IMR-90 (cell line): ENCODE results near the gene FXYD6. TPM values are rescaled to one million over a fixed set of nuclear protein-coding genes. Genes with fewer than 3 reads are reported as not detected.

Experiments used
- ATAC-seq: fragments of 200-7000 bp; cut with Tn5 transposase; 2 replicates; pipeline ENCODE4 v1.9.1; 2020; ENCODE audit warnings: low read depth, mild to moderate bottlenecking, moderate library complexity
- BruUV-seq: library from RNA; stranded (reverse); fragments of 400-500 nt; replicated peaks from 2 replicates; lab custom pipeline; 2021; lab: Mats Ljungman, UMichigan
- CTCF ChIA-PET: fragments of 300-600 bp; formaldehyde crosslinking; extraction: SDS; loops from one replicate; lab custom pipeline; 2021; ENCODE audit warnings: antibody characterized with exemption; lab: Yijun Ruan, JAX
- POLR2A ChIA-PET: fragments of 300-600 bp; sonication (Branson Sonifier 250); formaldehyde crosslinking; loops from one replicate; lab custom pipeline; 2022; ENCODE audit warnings: antibody characterized with exemption; ENCODE audit not compliant: unreplicated experiment; lab: Charles Lee
- DNase-seq: peaks from one replicate; pipeline ENCODE4 v3.0.0; 2013
- H2AFZ ChIP-seq: replicated peaks from 2 replicates; pipeline ENCODE3; 2013; ENCODE audit warnings: low read length, mild to moderate bottlenecking; ENCODE audit not compliant: poor library complexity
- H2AK5ac ChIP-seq: 2 replicates; pipeline ENCODE4 v1.6.1; 2013; ENCODE audit warnings: low read depth, low read length, inconsistent platforms
- H2AK9ac ChIP-seq: replicated peaks from 2 replicates; pipeline ENCODE3; 2013; ENCODE audit warnings: mild to moderate bottlenecking, low read depth, low read length, moderate library complexity; ENCODE audit not compliant: poor library complexity
- H2BK120ac ChIP-seq: 2 replicates; pipeline ENCODE4 v1.6.1; 2013; ENCODE audit warnings: low read depth, low read length, inconsistent platforms
- H2BK15ac ChIP-seq: 3 replicates; pipeline ENCODE4 v1.6.1; 2013; ENCODE audit warnings: low read depth, low read length, inconsistent platforms
- H2BK20ac ChIP-seq: 2 replicates; pipeline ENCODE4 v1.6.1; 2013; ENCODE audit warnings: low read depth, mild to moderate bottlenecking, inconsistent platforms, low read length, moderate library complexity
- H2BK5ac ChIP-seq: 2 replicates; pipeline ENCODE4 v1.6.1; 2013; ENCODE audit warnings: mild to moderate bottlenecking, low read depth, low read length, inconsistent platforms; ENCODE audit not compliant: poor library complexity, severe bottlenecking
- H3K14ac ChIP-seq: replicated peaks from 2 replicates; pipeline ENCODE4 v1.6.1; 2013; ENCODE audit warnings: low read depth, low read length, inconsistent platforms
- H3K18ac ChIP-seq: 2 replicates; pipeline ENCODE4 v1.6.1; 2013; ENCODE audit warnings: low read depth, low read length, control low read depth
- H3K23ac ChIP-seq: 2 replicates; pipeline ENCODE4 v1.6.1; 2013; ENCODE audit warnings: low read depth, low read length, inconsistent platforms
- H3K27ac ChIP-seq: 2 replicates; pipeline ENCODE4 v1.5.1; 2013; ENCODE audit warnings: mild to moderate bottlenecking, control low read depth, low read length; ENCODE audit not compliant: insufficient read depth
- H3K27me3 ChIP-seq: 2 replicates; pipeline ENCODE4 v1.6.1; 2013; ENCODE audit warnings: low read length; ENCODE audit not compliant: control insufficient read depth, insufficient read depth
- H3K36me3 ChIP-seq: 2 replicates; pipeline ENCODE4 v1.6.1; 2013; ENCODE audit warnings: low read length, mixed read lengths; ENCODE audit not compliant: control insufficient read depth, insufficient read depth
- H3K4ac ChIP-seq: 2 replicates; pipeline ENCODE4 v1.6.1; 2013; ENCODE audit warnings: low read depth, low read length, inconsistent platforms
- H3K4me1 ChIP-seq: 2 replicates; pipeline ENCODE4 v1.6.1; 2013; ENCODE audit warnings: low read length, mixed read lengths; ENCODE audit not compliant: control insufficient read depth, insufficient read depth
- H3K4me2 ChIP-seq: 2 replicates; pipeline ENCODE4 v1.6.1; 2013; ENCODE audit warnings: low read depth, mild to moderate bottlenecking, control low read depth, low read length, moderate library complexity
- H3K4me3 ChIP-seq: 2 replicates; pipeline ENCODE4 v1.5.1; 2013; ENCODE audit warnings: low read depth, mild to moderate bottlenecking, control low read depth, low read length, moderate library complexity; ENCODE audit not compliant: insufficient read depth
- H3K56ac ChIP-seq: 2 replicates; pipeline ENCODE4 v1.6.1; 2013; ENCODE audit warnings: low read length, inconsistent platforms; ENCODE audit not compliant: insufficient read depth; ENCODE audit errors: extremely low read depth
- H3K79me1 ChIP-seq, 2 experiments: 2 replicates each; pipeline ENCODE4 v1.6.1; 2013; ENCODE audit warnings: low read length in 2 of 2, inconsistent platforms in 1 of 2, low read depth in 1 of 2
- H3K9ac ChIP-seq: 2 replicates; pipeline ENCODE4 v1.6.1; 2013; ENCODE audit warnings: low read depth, low read length, control low read depth
- H3K9me1 ChIP-seq: 2 replicates; pipeline ENCODE4 v1.6.1; 2013; ENCODE audit warnings: low read length, inconsistent platforms; ENCODE audit not compliant: insufficient read depth
- H3K9me3 ChIP-seq: 2 replicates; pipeline ENCODE4 v1.6.1; 2013; ENCODE audit warnings: low read length; ENCODE audit not compliant: control insufficient read depth, insufficient read depth
- H4K20me1 ChIP-seq: 2 replicates; pipeline ENCODE4 v1.6.1; 2013; ENCODE audit warnings: low read length, inconsistent platforms; ENCODE audit not compliant: insufficient read depth
- H4K5ac ChIP-seq: 2 replicates; pipeline ENCODE4 v1.6.1; 2013; ENCODE audit warnings: mild to moderate bottlenecking, low read depth, low read length, control low read depth
- H4K8ac ChIP-seq, 2 experiments: 2 replicates each; pipeline ENCODE4 v1.6.1; 2013; ENCODE audit warnings: low read depth in 2 of 2, low read length in 2 of 2, control low read depth in 1 of 2, inconsistent platforms in 1 of 2
- H4K91ac ChIP-seq: 2 replicates; pipeline ENCODE4 v1.6.1; 2013; ENCODE audit warnings: low read depth, low read length, inconsistent platforms; ENCODE audit not compliant: insufficient read depth
- BHLHE40 ChIP-seq: fragments of 150-350 bp; IDR thresholded peaks from 2 replicates; pipeline ENCODE4 v1.6.1; 2016; ENCODE audit warnings: mild to moderate bottlenecking, low read depth, low read length
- CEBPB ChIP-seq: IDR thresholded peaks from 2 replicates; pipeline ENCODE4 v1.6.1; 2012; ENCODE audit warnings: low read depth, low read length, improper control_type of control experiment
- CHD1 ChIP-seq: IDR thresholded peaks from 2 replicates; pipeline ENCODE4 v1.6.1; 2012; ENCODE audit warnings: low read depth, low read length, improper control_type of control experiment
- MAZ ChIP-seq: IDR thresholded peaks from 2 replicates; pipeline ENCODE4 v1.6.1; 2012; ENCODE audit warnings: low read depth, mild to moderate bottlenecking, low read length, improper control_type of control experiment, moderate library complexity, borderline replicate concordance
- MXI1 ChIP-seq: IDR thresholded peaks from 2 replicates; pipeline ENCODE4 v1.6.1; 2012; ENCODE audit warnings: low read depth, mild to moderate bottlenecking, low read length, moderate library complexity, borderline replicate concordance
- NFE2L2 ChIP-seq: fragments of 150-350 bp; IDR thresholded peaks from 2 replicates; pipeline ENCODE4 v1.6.1; 2016; ENCODE audit warnings: low read depth, mild to moderate bottlenecking, low read length
- POLR2A ChIP-seq: IDR thresholded peaks from 2 replicates; pipeline ENCODE4 v1.6.1; 2012; ENCODE audit warnings: mild to moderate bottlenecking, low read depth, low read length
- RAD21 ChIP-seq: IDR thresholded peaks from 2 replicates; pipeline ENCODE4 v1.6.1; 2012; ENCODE audit warnings: low read length, improper control_type of control experiment
- RCOR1 ChIP-seq: IDR thresholded peaks from 2 replicates; pipeline ENCODE4 v1.6.1; 2012; ENCODE audit warnings: mild to moderate bottlenecking, low read length, improper control_type of control experiment; ENCODE audit not compliant: insufficient replicate concordance
- RFX5 ChIP-seq: IDR thresholded peaks from 2 replicates; pipeline ENCODE4 v1.8.0; 2012; ENCODE audit warnings: low read depth, mild to moderate bottlenecking, low read length, moderate library complexity
- WGBS, 2 experiments: methylation state at CpG; one replicate each; pipeline versions ENCODE4 v1.1.5 to v1.1.7; 2013; ENCODE audit warnings: missing lambda C conversion rate in 2 of 2; ENCODE audit not compliant: insufficient read length in 1 of 2; ENCODE audit errors: extremely low coverage in 2 of 2; 5-methylcytosine and 5-hydroxymethylcytosine counted together
- dilution Hi-C: fragments of 300-500 bp; cut with HindIII; formaldehyde crosslinking; loops from one replicate; pipeline ENCODE4 v1.14.3; 2018; ENCODE audit warnings: low sequenced_read_pairs; ENCODE audit not compliant: unreplicated experiment
- in situ Hi-C: fragments of 300-500 bp; cut with MboI; formaldehyde crosslinking; loops from 3 replicates; pipeline ENCODE4 v1.14.3; 2019; ENCODE audit warnings: low sequenced_read_pairs, inconsistent platforms, mixed read lengths
- intact Hi-C: fragments of 100-400 bp; cut with micrococcal nuclease; formaldehyde crosslinking; loops from 2 replicates; pipeline ENCODE4 v1.10.0; 2022
- polyA plus RNA-seq, 3 experiments: library from polyadenylated mRNA; depleted of rRNA; stranded (reverse); fragments of >200 nt; gene quantifications; 2 replicates each; pipeline ENCODE4 v1.2.3, GENCODE V29; 2012; ENCODE audit warnings: low replicate concordance in 1 of 3
- total RNA-seq: library from RNA; depleted of rRNA; stranded (reverse); fragments of >200 nt; gene quantifications from 2 replicates; pipeline ENCODE4 v1.2.3, GENCODE V29; 2012
- TF ChIP-seq, protein P1 (sequence below): fragments of 150-350 bp; IDR thresholded peaks from 2 replicates; pipeline ENCODE4 v1.6.1; 2017; ENCODE audit warnings: mild to moderate bottlenecking, antibody characterized with exemption, low read length, low read depth
- TF ChIP-seq, protein P2 (sequence below): conservative IDR thresholded peaks from 2 replicates; pipeline ENCODE4 v1.5.1; 2012; ENCODE audit warnings: mild to moderate bottlenecking, low read depth, low read length, improper control_type of control experiment

The FXYD6 gene
- total and polyA plus RNA-seq, 2 of the 4 experiments (the other 2 are of a cell fraction), result 0.32 TPM; not detected in 1

DNA sequence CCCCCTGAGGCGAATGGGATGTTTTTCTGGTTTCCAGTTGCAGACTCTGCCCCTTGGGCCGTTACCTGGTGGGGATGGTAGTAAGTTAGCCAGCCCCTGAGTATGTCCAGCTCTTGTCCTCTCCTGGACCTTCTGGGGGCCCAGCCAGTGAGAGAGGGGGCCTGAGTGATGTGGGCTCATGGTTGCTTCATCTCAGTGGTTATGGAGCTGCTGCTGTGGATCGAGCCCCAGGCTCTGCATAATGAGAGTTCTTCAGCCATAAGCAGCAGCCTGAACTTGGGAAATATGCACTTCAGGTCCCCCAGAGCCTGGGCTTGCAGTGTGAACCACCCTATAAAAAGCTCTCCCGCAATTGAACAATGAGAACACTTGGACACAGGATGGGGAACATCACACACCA, 46.8 kb upstream of the FXYD6 start:
- DNase-seq, result no peak
- Histone ChIP-seq H3K4me2 (no peak overlapping the region), H3K36me3 (no peaks in the 10 kb centered on the region), H3K18ac (no peak overlapping the region), H3K9ac (no peak overlapping the region), H2BK120ac (no peak overlapping the region), H3K4me3 (no peak overlapping the region), H4K5ac (no peak overlapping the region), H3K9me3 (no peaks in the 10 kb centered on the region), H4K20me1 (no peaks in the 10 kb centered on the region), H3K14ac (no peak overlapping the region), H3K27ac (no peak overlapping the region), H3K4me1 (no peaks in the 10 kb centered on the region), H2BK5ac (no peak overlapping the region), H2AK5ac (no peak overlapping the region), H3K56ac (no peak overlapping the region), H3K4ac (no peak overlapping the region), H2AFZ (no peak overlapping the region), H2BK15ac (no peak overlapping the region), H4K8ac (no peak overlapping the region), H3K27me3 (peaks cover 5% of the 10 kb centered on the region), H4K91ac (no peak overlapping the region), H3K9me1 (no peaks in the 10 kb centered on the region), H3K79me1 (no peaks in the 10 kb centered on the region), H2AK9ac (no peak overlapping the region), H2BK20ac (no peak overlapping the region), H3K23ac (no peak overlapping the region)
- in situ Hi-C loops (no loop called here), intact Hi-C loops (no loop called here), dilution Hi-C loops (no loop called here)
- ChIA-PET POLR2A (no interaction called here), CTCF (interaction anchor here (1.7 kb wide), 1 partner anchor 23 kb away, joined by 5 read pairs; no protein-coding TSS in a partner anchor)
- no TSS peak for BruUV-seq
- ATAC-seq, result no peak
- no peak for TF ChIP-seq RAD21
- no peak for TF ChIP-seq CEBPB
- no peak for TF ChIP-seq MXI1
- TF ChIP-seq MAZ, result no peak
- TF ChIP-seq POLR2A, result no peak
- TF ChIP-seq CHD1, result no peak
- TF ChIP-seq, protein P1, sequence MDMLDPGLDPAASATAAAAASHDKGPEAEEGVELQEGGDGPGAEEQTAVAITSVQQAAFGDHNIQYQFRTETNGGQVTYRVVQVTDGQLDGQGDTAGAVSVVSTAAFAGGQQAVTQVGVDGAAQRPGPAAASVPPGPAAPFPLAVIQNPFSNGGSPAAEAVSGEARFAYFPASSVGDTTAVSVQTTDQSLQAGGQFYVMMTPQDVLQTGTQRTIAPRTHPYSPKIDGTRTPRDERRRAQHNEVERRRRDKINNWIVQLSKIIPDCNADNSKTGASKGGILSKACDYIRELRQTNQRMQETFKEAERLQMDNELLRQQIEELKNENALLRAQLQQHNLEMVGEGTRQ, result no peak
- TF ChIP-seq RFX5, result no peak
- TF ChIP-seq, protein P2, sequence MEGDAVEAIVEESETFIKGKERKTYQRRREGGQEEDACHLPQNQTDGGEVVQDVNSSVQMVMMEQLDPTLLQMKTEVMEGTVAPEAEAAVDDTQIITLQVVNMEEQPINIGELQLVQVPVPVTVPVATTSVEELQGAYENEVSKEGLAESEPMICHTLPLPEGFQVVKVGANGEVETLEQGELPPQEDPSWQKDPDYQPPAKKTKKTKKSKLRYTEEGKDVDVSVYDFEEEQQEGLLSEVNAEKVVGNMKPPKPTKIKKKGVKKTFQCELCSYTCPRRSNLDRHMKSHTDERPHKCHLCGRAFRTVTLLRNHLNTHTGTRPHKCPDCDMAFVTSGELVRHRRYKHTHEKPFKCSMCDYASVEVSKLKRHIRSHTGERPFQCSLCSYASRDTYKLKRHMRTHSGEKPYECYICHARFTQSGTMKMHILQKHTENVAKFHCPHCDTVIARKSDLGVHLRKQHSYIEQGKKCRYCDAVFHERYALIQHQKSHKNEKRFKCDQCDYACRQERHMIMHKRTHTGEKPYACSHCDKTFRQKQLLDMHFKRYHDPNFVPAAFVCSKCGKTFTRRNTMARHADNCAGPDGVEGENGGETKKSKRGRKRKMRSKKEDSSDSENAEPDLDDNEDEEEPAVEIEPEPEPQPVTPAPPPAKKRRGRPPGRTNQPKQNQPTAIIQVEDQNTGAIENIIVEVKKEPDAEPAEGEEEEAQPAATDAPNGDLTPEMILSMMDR, result no peak
- no peak for TF ChIP-seq BHLHE40
- TF ChIP-seq NFE2L2, result no peak
- TF ChIP-seq RCOR1, result no peak
- WGBS, 2 experiments, result 50% methylated on average over 1 of the region's 4 CpGs; no CpG with 5 or more reads in 1 of the 2 experiments
